ENCODE data around the gene MIF4GD.
A peak's percentile ranks its signal among the peaks of the same experiment; 100 is the strongest.

The MIF4GD gene

GRCh38 chr17:75270966-75271232 lies at the start of gene MIF4GD:
Gene MIF4GD, minus strand, starts transcription at chr17:75271231. Its CDS starts 1,036 bp downstream, at chr17:75270195.
- peak within 1 kb of the TSS; percentile 90 for H3K4me3 ChIP-seq (ENCODE audit: low read length)
- H3K4me1 ChIP-seq (ENCODE audit: insufficient read depth, low read length), result no peaks in the 10 kb centered on the region
- H3K27ac ChIP-seq (ENCODE audit: low read length), result no peak within 1 kb of the TSS
- peaks cover 21% of the 10 kb centered on the region for H3K36me3 ChIP-seq (ENCODE audit: insufficient read depth, low read depth, low read length)
- no peaks in the 10 kb centered on the region; the same call in 1 of the 2 replicates for H3K27me3 ChIP-seq (ENCODE audit: insufficient read depth, low read length)
- peak within 1 kb of the TSS; percentile 86 for H3K9ac ChIP-seq (ENCODE audit: low read depth, low read length)
- no peaks in the 10 kb centered on the region for H3K9me3 ChIP-seq (ENCODE audit: insufficient read depth, low read depth, low read length)

- H3K4me1 ChIP-seq (ENCODE audit: insufficient read depth, low read length), result no peaks in the 10 kb centered on the region
- no peak overlapping the region for H3K27ac ChIP-seq (ENCODE audit: low read length)
- H3K9me3 ChIP-seq (ENCODE audit: insufficient read depth, low read depth, low read length), result no peaks in the 10 kb centered on the region
- no peaks in the 10 kb centered on the region for H3K27me3 ChIP-seq (ENCODE audit: insufficient read depth, low read length)
- no peak overlapping the region for H3K4me3 ChIP-seq (ENCODE audit: low read length)
- no peak overlapping the region for H3K9ac ChIP-seq (ENCODE audit: low read depth, low read length)
- peaks cover 37% of the 10 kb centered on the region for H3K36me3 ChIP-seq (ENCODE audit: insufficient read depth, low read depth, low read length)
Measured at GRCh38 chr17:75319904-75320691, 49.1 kb upstream of the MIF4GD start.

GRCh38 chr17:75318615-75319222 lies 47.7 kb upstream of the MIF4GD start:
- H3K4me1 ChIP-seq (ENCODE audit: insufficient read depth, low read length), result no peaks in the 10 kb centered on the region

GRCh38 chr17:75318211-75318610 lies 47.2 kb upstream of the MIF4GD start:
- Histone ChIP-seq H3K9me3 (ENCODE audit: insufficient read depth, low read depth, low read length) (no peaks in the 10 kb centered on the region), H3K9ac (ENCODE audit: low read depth, low read length) (no peak overlapping the region), H3K4me3 (ENCODE audit: low read length) (no peak overlapping the region), H3K27ac (ENCODE audit: low read length) (no peak overlapping the region), H3K27me3 (ENCODE audit: insufficient read depth, low read length) (no peaks in the 10 kb centered on the region), H3K4me1 (ENCODE audit: insufficient read depth, low read length) (no peaks in the 10 kb centered on the region), H3K36me3 (ENCODE audit: insufficient read depth, low read depth, low read length) (peaks cover 34% of the 10 kb centered on the region)

More at GRCh38 chr17:75318615-75319222, 47.7 kb upstream of the MIF4GD start:
- Histone ChIP-seq H3K27me3 (ENCODE audit: insufficient read depth, low read length) (no peaks in the 10 kb centered on the region), H3K9ac (ENCODE audit: low read depth, low read length) (no peak overlapping the region), H3K36me3 (ENCODE audit: insufficient read depth, low read depth, low read length) (peaks cover 34% of the 10 kb centered on the region), H3K27ac (ENCODE audit: low read length) (no peak overlapping the region), H3K4me3 (ENCODE audit: low read length) (no peak overlapping the region), H3K9me3 (ENCODE audit: insufficient read depth, low read depth, low read length) (no peaks in the 10 kb centered on the region)

GRCh38 chr17:75317671-75318070 lies 46.6 kb upstream of the MIF4GD start:
- Histone ChIP-seq H3K9me3 (ENCODE audit: insufficient read depth, low read depth, low read length) (no peaks in the 10 kb centered on the region), H3K4me3 (ENCODE audit: low read length) (no peak overlapping the region), H3K27ac (ENCODE audit: low read length) (no peak overlapping the region), H3K36me3 (ENCODE audit: insufficient read depth, low read depth, low read length) (peaks cover 34% of the 10 kb centered on the region), H3K9ac (ENCODE audit: low read depth, low read length) (no peak overlapping the region), H3K27me3 (ENCODE audit: insufficient read depth, low read length) (no peaks in the 10 kb centered on the region), H3K4me1 (ENCODE audit: insufficient read depth, low read length) (no peaks in the 10 kb centered on the region)

- no peaks in the 10 kb centered on the region for H3K4me1 ChIP-seq (ENCODE audit: insufficient read depth, low read length)
- no peak overlapping the region; the same call in 1 of the 2 replicates for H3K9ac ChIP-seq (ENCODE audit: low read depth, low read length)
- H3K27ac ChIP-seq (ENCODE audit: low read length), result no peak overlapping the region
- H3K9me3 ChIP-seq (ENCODE audit: insufficient read depth, low read depth, low read length), result no peaks in the 10 kb centered on the region
- H3K27me3 ChIP-seq (ENCODE audit: insufficient read depth, low read length), result no peaks in the 10 kb centered on the region
- H3K36me3 ChIP-seq (ENCODE audit: insufficient read depth, low read depth, low read length), result peaks cover 24% of the 10 kb centered on the region
- no peak overlapping the region for H3K4me3 ChIP-seq (ENCODE audit: low read length)
Measured at GRCh38 chr17:75316253-75316652, 45.2 kb upstream of the MIF4GD start.

- Histone ChIP-seq H3K9ac (ENCODE audit: low read depth, low read length) (no peak overlapping the region; the same call in 1 of the 2 replicates), H3K9me3 (ENCODE audit: insufficient read depth, low read depth, low read length) (no peaks in the 10 kb centered on the region), H3K36me3 (ENCODE audit: insufficient read depth, low read depth, low read length) (peaks cover 19% of the 10 kb centered on the region), H3K27me3 (ENCODE audit: insufficient read depth, low read length) (no peaks in the 10 kb centered on the region), H3K27ac (ENCODE audit: low read length) (no peak overlapping the region), H3K4me1 (ENCODE audit: insufficient read depth, low read length) (no peaks in the 10 kb centered on the region), H3K4me3 (ENCODE audit: low read length) (no peak overlapping the region)
Measured at GRCh38 chr17:75315541-75316243, 44.7 kb upstream of the MIF4GD start.

GRCh38 chr17:75313941-75314551 lies 43.0 kb upstream of the MIF4GD start:
- H3K4me3 ChIP-seq (ENCODE audit: low read length), result no peak overlapping the region
- no peaks in the 10 kb centered on the region for H3K4me1 ChIP-seq (ENCODE audit: insufficient read depth, low read length)
- H3K9me3 ChIP-seq (ENCODE audit: insufficient read depth, low read depth, low read length), result no peaks in the 10 kb centered on the region

GRCh38 chr17:75308732-75309629 lies 38.0 kb upstream of the MIF4GD start:
- Histone ChIP-seq H3K9me3 (ENCODE audit: insufficient read depth, low read depth, low read length) (no peaks in the 10 kb centered on the region), H3K27ac (ENCODE audit: low read length) (no peak overlapping the region), H3K4me3 (ENCODE audit: low read length) (no peak overlapping the region), H3K4me1 (ENCODE audit: insufficient read depth, low read length) (no peaks in the 10 kb centered on the region), H3K36me3 (ENCODE audit: insufficient read depth, low read depth, low read length) (no peaks in the 10 kb centered on the region), H3K9ac (ENCODE audit: low read depth, low read length) (no peak overlapping the region), H3K27me3 (ENCODE audit: insufficient read depth, low read length) (no peaks in the 10 kb centered on the region)

More at GRCh38 chr17:75313941-75314551, 43.0 kb upstream of the MIF4GD start:
- Histone ChIP-seq H3K27ac (ENCODE audit: low read length) (no peak overlapping the region), H3K9ac (ENCODE audit: low read depth, low read length) (no peak overlapping the region), H3K27me3 (ENCODE audit: insufficient read depth, low read length) (no peaks in the 10 kb centered on the region), H3K36me3 (ENCODE audit: insufficient read depth, low read depth, low read length) (peaks cover 6% of the 10 kb centered on the region)

GRCh38 chr17:75307957-75308731 lies 37.1 kb upstream of the MIF4GD start:
- no peaks in the 10 kb centered on the region for H3K9me3 ChIP-seq (ENCODE audit: insufficient read depth, low read depth, low read length)
- H3K4me3 ChIP-seq (ENCODE audit: low read length), result no peak overlapping the region
- no peak overlapping the region for H3K27ac ChIP-seq (ENCODE audit: low read length)
- H3K36me3 ChIP-seq (ENCODE audit: insufficient read depth, low read depth, low read length), result no peaks in the 10 kb centered on the region
- no peak overlapping the region for H3K9ac ChIP-seq (ENCODE audit: low read depth, low read length)
- H3K4me1 ChIP-seq (ENCODE audit: insufficient read depth, low read length), result no peaks in the 10 kb centered on the region
- H3K27me3 ChIP-seq (ENCODE audit: insufficient read depth, low read length), result no peaks in the 10 kb centered on the region

Data from iPS-20b (cell line).